Astrocyte (in vitro differentiated cells and primary cell): ENCODE results near the gene CDH13. TPM values are rescaled to one million over a fixed set of nuclear protein-coding genes. Genes with fewer than 3 reads are reported as not detected.

Experiments used
- DNase-seq: peaks from one replicate; pipeline ENCODE4 v3.0.0-alpha.2; 2010; ENCODE audit warnings: low read depth
- FAIRE-seq: peaks from 2 replicates; lab custom pipeline; 2011; peaks lifted over from hg19 to GRCh38; lab: Jason Lieb, UNC
- H2AFZ ChIP-seq: 2 replicates; pipeline ENCODE4 v1.6.0; 2012; ENCODE audit warnings: low read depth, low read length, inconsistent platforms
- H3K27ac ChIP-seq: 2 replicates; pipeline ENCODE4 v1.5.1; 2011; ENCODE audit warnings: low read depth, low read length, inconsistent platforms
- H3K27me3 ChIP-seq: 2 replicates; pipeline ENCODE4 v1.6.0; 2011; ENCODE audit warnings: low read length, inconsistent platforms; ENCODE audit not compliant: insufficient read depth
- H3K36me3 ChIP-seq: 2 replicates; pipeline ENCODE4 v1.5.1; 2011; ENCODE audit warnings: low read length, inconsistent platforms; ENCODE audit not compliant: insufficient read depth
- H3K4me1 ChIP-seq: 2 replicates; pipeline ENCODE4 v1.5.1; 2011; ENCODE audit warnings: low read length, inconsistent platforms; ENCODE audit not compliant: insufficient read depth
- H3K4me2 ChIP-seq: 2 replicates; pipeline ENCODE4 v1.6.0; 2012; ENCODE audit warnings: low read length, inconsistent platforms
- H3K4me3 ChIP-seq: 2 replicates; pipeline ENCODE4 v1.5.1; 2011; ENCODE audit warnings: low read depth, mild to moderate bottlenecking, low read length, inconsistent platforms; ENCODE audit not compliant: insufficient read depth
- H3K79me2 ChIP-seq: 2 replicates; pipeline ENCODE4 v1.6.0; 2012; ENCODE audit warnings: mild to moderate bottlenecking, low read length, inconsistent platforms; ENCODE audit not compliant: insufficient read depth
- H3K9ac ChIP-seq: 2 replicates; pipeline ENCODE4 v1.6.0; 2012; ENCODE audit warnings: mild to moderate bottlenecking, low read length, inconsistent platforms
- H3K9me3 ChIP-seq: 2 replicates; pipeline ENCODE4 v1.5.1; 2012; ENCODE audit warnings: low read depth, mild to moderate bottlenecking, low read length, inconsistent platforms; ENCODE audit not compliant: insufficient read depth
- H4K20me1 ChIP-seq: 2 replicates; pipeline ENCODE4 v1.6.0; 2012; ENCODE audit warnings: low read length, inconsistent platforms; ENCODE audit not compliant: insufficient read depth
- H3K27ac Mint-ChIP-seq: one replicate; pipeline ENCODE4 v1.8.0; 2021; ENCODE audit warnings: mild to moderate bottlenecking, mixed read lengths; ENCODE audit not compliant: unreplicated experiment
- H3K27me3 Mint-ChIP-seq: one replicate; pipeline ENCODE4 v1.8.0; 2021; ENCODE audit warnings: low read depth, mixed read lengths; ENCODE audit not compliant: unreplicated experiment
- H3K36me3 Mint-ChIP-seq: one replicate; pipeline ENCODE4 v1.8.0; 2021; ENCODE audit warnings: low read depth, mixed read lengths; ENCODE audit not compliant: unreplicated experiment
- H3K4me1 Mint-ChIP-seq: one replicate; pipeline ENCODE4 v1.8.0; 2021; ENCODE audit warnings: low read depth, mixed read lengths; ENCODE audit not compliant: unreplicated experiment
- H3K4me3 Mint-ChIP-seq: one replicate; pipeline ENCODE4 v1.8.0; 2021; ENCODE audit warnings: mild to moderate bottlenecking, moderate library complexity, mixed read lengths; ENCODE audit not compliant: unreplicated experiment
- H3K9me3 Mint-ChIP-seq: one replicate; pipeline ENCODE4 v1.8.0; 2021; ENCODE audit warnings: mild to moderate bottlenecking, mixed read lengths; ENCODE audit not compliant: unreplicated experiment
- EZH2 ChIP-seq: IDR thresholded peaks from 2 replicates; pipeline ENCODE4 v1.6.1; 2012; ENCODE audit warnings: mild to moderate bottlenecking, low read length, inconsistent platforms; ENCODE audit not compliant: insufficient read depth
- total RNA-seq: library from RNA; stranded (reverse); gene quantifications from 2 replicates; pipeline ENCODE4 v1.2.1, GENCODE V29; 2021
- TF ChIP-seq, protein P1 (sequence below): IDR thresholded peaks from 2 replicates; pipeline ENCODE4 v1.5.1; 2011; ENCODE audit warnings: low read depth, mild to moderate bottlenecking, inconsistent platforms, low read length, moderate library complexity; ENCODE audit not compliant: insufficient read depth

The CDH13 gene
- total RNA-seq, 1 donor from 2014 or later = 41.7 TPM

DNA sequence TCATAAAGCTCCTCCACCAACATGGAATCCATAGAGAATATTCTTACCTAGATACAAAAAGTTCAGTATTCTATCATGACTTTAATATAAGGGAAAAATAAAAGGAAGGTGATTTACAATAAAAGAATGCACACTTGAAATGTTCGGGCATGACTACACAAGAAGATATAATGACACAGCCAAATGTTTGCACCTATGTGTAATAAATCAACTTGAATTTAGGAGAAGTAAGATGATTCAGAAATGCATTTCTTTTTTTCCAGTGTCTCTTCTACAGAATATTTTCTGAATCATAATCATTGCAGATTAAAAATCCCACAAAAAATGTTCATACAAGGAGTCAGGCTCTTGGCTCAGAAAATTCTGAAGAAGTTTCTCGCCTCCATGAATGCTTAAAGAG is 777.0 kb downstream of the CDH13 start:
- Histone ChIP-seq H4K20me1 (no peaks in the 10 kb centered on the region), H3K4me1 (peaks cover 23% of the 10 kb centered on the region), H3K36me3 (no peaks in the 10 kb centered on the region), H3K9ac (peak overlapping the region; percentile 30), H3K79me2 (no peaks in the 10 kb centered on the region), H2AFZ (no peak overlapping the region), H3K27me3 (no peaks in the 10 kb centered on the region), H3K27ac (peak overlapping the region; percentile 80), H3K4me3 (no peak overlapping the region), H3K9me3 (no peaks in the 10 kb centered on the region), H3K4me2 (peak overlapping the region; percentile 61)
- Mint-ChIP-seq H3K4me1 (peaks cover 4% of the 10 kb centered on the region), H3K9me3 (no peaks in the 10 kb centered on the region), H3K27ac (no peak overlapping the region), H3K36me3 (no peaks in the 10 kb centered on the region), H3K4me3 (no peak overlapping the region), H3K27me3 (no peaks in the 10 kb centered on the region)
- DNase-seq = peak; percentile 91
- no peak for TF ChIP-seq EZH2
- TF ChIP-seq, protein P1, sequence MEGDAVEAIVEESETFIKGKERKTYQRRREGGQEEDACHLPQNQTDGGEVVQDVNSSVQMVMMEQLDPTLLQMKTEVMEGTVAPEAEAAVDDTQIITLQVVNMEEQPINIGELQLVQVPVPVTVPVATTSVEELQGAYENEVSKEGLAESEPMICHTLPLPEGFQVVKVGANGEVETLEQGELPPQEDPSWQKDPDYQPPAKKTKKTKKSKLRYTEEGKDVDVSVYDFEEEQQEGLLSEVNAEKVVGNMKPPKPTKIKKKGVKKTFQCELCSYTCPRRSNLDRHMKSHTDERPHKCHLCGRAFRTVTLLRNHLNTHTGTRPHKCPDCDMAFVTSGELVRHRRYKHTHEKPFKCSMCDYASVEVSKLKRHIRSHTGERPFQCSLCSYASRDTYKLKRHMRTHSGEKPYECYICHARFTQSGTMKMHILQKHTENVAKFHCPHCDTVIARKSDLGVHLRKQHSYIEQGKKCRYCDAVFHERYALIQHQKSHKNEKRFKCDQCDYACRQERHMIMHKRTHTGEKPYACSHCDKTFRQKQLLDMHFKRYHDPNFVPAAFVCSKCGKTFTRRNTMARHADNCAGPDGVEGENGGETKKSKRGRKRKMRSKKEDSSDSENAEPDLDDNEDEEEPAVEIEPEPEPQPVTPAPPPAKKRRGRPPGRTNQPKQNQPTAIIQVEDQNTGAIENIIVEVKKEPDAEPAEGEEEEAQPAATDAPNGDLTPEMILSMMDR = no peak
- FAIRE-seq = peak; percentile 26

DNA sequence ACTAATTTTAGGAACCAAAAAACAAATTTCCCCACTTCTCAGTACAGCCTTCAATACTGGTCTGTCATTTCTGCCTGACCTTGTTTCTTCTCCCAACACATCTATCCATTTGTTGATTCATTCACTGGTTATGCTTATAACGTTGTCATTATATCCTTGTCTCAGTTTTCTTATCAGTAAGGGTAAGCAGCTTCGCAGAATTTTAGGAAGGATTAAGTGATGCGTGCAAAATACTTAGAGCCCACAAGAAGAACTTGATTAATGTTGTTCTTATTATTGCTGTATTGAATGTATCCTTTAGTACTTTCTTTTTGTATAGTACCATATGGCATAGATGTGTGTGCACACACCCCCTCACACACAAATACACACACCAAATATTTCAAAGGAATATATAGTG is 777.5 kb downstream of the CDH13 start:
- Mint-ChIP-seq H3K4me3 (no peak overlapping the region), H3K27ac (no peak overlapping the region), H3K27me3 (no peaks in the 10 kb centered on the region), H3K9me3 (no peaks in the 10 kb centered on the region), H3K4me1 (peaks cover 4% of the 10 kb centered on the region), H3K36me3 (no peaks in the 10 kb centered on the region)
- DNase-seq (peak; percentile 66), FAIRE-seq (peak; percentile 26)
- no peak overlapping the region for H3K4me3 ChIP-seq
- H3K27ac ChIP-seq = peak overlapping the region; percentile 48
- H3K79me2 ChIP-seq = no peaks in the 10 kb centered on the region
- peaks cover 23% of the 10 kb centered on the region for H3K4me1 ChIP-seq
- H3K9ac ChIP-seq = peak overlapping the region; percentile 30
- H3K4me2 ChIP-seq = peak overlapping the region; percentile 61
- no peaks in the 10 kb centered on the region for H3K27me3 ChIP-seq
- TF ChIP-seq EZH2 = no peak
- TF ChIP-seq, protein P1 = no peak
- H4K20me1 ChIP-seq = no peaks in the 10 kb centered on the region
- H3K36me3 ChIP-seq = no peaks in the 10 kb centered on the region
- no peaks in the 10 kb centered on the region for H3K9me3 ChIP-seq
- no peak overlapping the region for H2AFZ ChIP-seq

DNA sequence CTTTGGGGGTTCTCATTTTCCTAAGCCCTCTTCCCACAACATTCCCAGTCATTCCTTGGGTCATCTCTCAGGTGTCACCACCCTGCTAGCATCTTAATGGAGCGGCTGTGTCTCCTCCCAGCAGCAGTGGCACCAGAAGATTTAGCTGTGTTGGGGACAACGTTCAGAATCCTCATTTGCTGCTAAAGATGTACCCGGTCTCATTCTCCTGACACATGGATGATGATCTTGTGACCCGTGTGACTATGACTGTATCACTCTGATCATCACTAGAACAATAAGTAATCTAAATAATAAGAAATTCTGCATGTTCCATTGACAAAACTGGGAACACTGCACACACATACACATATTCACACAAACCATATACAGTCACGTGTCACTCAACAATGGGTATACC is 781.2 kb downstream of the CDH13 start:
- Histone ChIP-seq H3K9ac (no peak overlapping the region), H3K79me2 (no peaks in the 10 kb centered on the region), H3K4me2 (no peak overlapping the region), H4K20me1 (no peaks in the 10 kb centered on the region), H3K27ac (no peak overlapping the region), H2AFZ (no peak overlapping the region), H3K36me3 (no peaks in the 10 kb centered on the region), H3K27me3 (no peaks in the 10 kb centered on the region), H3K9me3 (no peaks in the 10 kb centered on the region), H3K4me3 (no peak overlapping the region), H3K4me1 (peaks cover 13% of the 10 kb centered on the region)
- no peak for DNase-seq
- H3K27ac Mint-ChIP-seq = no peak overlapping the region
- peaks cover 3% of the 10 kb centered on the region for H3K4me1 Mint-ChIP-seq
- no peak overlapping the region for H3K4me3 Mint-ChIP-seq
- no peaks in the 10 kb centered on the region for H3K36me3 Mint-ChIP-seq
- H3K9me3 Mint-ChIP-seq = no peaks in the 10 kb centered on the region
- no peak for FAIRE-seq
- no peaks in the 10 kb centered on the region for H3K27me3 Mint-ChIP-seq
- TF ChIP-seq, protein P1 = no peak
- TF ChIP-seq EZH2 = no peak
